ENCODE data around the gene TMEM82.

TMEM82 gene

GRCh38 chr1:15722411-15722810 is 19.9 kb upstream of the TMEM82 start:
- no peak for DNase-seq

DNA sequence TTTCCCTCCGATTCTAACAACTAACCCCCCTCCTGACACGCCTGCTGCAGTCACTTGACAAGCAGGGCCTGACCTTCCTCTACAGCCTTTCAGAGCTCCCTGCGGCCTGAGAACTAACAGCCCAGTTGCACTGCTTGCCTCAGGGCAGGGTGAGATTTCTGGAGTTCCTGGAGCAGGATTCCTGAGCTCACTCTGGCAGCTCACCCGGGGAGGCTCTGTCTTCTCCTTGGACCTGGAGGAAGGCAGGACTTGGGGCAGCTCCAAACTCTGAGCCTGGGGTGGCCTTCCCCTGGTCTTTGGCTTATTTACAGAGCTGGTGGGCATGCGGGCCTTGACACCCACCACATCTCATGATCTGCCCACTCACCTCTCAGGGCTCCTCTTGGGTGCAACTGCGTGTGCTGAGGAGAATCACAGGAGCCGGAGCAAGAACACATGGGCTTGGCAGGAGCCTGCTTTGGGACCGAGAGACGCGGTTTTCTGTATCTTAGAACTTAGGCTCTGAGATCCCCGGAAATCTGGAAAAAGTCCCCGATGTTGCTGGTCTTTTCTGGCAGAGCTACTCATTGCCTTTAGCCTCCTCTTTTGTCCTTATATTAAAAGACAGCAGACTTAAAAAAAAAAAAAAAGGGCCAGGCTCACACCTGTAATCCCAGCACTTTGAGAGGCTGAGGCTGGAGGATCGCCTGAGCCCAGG is 19.3 kb upstream of the TMEM82 start:
- DNase-seq: no peak

GRCh38 chr1:15723631-15724246 is 18.6 kb upstream of the TMEM82 start:
- DNase-seq: no peak

GRCh38 chr1:15724949-15725880 is 17.1 kb upstream of the TMEM82 start:
- DNase-seq: no peak

- DNase-seq: no peak
Observed at GRCh38 chr1:15726508-15726907, 15.8 kb upstream of the TMEM82 start.

GRCh38 chr1:15727021-15727420 is 15.3 kb upstream of the TMEM82 start:
- DNase-seq: no peak

DNA sequence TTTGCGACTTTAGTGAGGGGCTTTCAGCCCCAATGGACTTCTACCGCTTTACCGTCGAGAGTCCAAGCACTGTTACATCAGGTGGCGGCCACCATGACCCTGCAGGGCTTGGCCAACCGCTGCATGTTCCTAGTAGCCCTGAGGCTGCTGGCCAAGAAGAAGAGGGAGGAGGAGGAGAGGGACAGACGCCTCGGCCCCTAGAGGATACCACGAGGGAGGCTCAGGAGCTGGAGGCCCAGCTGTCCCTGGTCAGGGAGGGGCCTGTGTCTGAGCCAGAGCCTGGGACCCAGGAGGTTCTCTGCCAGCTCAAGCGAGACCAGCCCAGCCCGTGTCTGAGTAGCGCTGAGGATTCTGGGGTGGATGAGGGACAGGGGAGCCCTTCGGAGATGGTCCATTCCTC is 14.9 kb upstream of the TMEM82 start:
- no peak for DNase-seq

DNA sequence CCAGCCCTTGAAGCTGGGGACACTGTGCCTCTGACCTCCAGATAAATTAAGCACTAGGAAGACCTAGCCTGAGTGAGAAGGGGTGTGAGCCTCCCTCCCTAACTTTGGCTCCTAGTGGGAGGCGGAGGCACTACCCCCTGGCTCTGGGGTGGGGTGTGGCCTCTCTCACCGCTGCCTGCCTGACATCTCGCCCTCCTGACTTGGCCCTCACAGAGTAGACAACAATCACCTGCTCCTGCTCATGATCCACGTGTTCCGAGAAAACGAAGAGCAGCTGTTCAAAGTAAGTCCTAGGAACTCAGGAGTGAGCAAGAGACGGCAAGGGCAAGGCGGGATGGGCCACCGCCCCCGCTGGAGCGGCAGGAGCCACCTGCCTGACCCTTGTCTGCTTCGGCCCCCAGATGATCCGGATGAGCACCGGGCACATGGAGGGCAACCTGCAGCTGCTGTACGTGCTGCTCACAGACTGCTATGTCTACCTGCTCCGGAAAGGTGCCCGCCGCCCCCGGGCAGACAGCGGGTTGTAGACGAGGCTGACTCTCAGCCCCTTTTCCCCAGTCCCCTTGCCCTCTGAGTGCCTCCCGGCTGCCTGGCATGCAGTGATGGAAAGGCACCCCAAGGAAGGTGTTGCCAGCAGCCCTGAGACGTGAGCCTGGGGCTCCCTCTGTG is 14.3 kb upstream of the TMEM82 start:
- no peak for DNase-seq

DNA sequence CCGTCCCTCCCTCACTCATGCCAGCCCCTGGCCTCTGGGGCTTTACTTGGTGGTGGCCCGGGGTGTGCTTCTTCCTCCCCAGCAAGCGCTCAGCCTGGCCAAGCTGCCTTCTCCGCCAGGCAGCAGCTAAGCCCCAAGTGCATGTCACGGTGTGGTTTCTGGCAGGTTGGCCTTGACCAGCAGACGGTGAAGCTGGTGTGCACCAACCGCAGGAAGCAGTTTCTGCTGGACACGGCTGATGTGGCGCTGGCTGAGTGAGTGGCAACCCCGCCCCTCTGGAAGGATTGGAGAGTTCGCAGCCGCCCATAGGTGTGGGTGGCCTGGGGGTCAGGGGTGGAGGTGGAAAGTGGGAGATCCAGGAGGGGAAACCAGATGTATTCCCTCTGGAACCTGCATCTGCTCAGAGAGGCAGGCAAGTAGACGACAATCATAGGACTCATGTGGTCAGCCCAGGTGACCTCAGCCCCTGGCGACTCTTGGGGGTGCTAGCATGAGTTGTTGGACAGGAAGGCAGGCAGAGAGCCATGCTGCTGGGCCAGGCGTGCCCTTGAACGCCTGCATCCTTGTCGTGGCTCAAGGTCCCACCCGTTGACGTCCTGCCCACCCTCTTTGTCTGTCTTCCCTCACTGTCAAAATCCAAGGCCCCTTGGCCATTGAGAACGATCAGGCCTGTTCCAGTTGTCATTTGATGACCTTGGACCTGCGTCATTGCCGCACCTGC is 13.2 kb upstream of the TMEM82 start:
- no peak for DNase-seq

DNA sequence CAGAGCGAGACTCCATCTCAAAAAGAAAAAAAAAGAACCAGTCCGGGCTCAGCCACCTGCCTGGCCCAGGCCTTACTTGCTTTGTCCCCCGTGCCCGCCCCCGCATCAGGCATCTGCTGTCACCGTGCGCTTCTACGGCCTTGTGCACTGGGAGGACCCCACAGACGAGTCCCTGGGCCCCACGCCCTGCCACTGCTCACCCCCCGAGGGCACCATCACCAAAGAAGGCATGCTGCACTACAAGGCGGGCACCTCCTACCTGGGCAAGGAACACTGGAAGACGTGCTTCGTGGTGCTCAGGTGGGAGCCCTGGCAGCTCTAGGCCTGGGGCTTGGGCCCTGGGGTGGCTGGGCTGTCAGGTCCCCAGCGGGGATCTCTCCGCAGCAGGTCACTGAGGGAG is 11.9 kb upstream of the TMEM82 start:
- DNase-seq: no peak

DNA sequence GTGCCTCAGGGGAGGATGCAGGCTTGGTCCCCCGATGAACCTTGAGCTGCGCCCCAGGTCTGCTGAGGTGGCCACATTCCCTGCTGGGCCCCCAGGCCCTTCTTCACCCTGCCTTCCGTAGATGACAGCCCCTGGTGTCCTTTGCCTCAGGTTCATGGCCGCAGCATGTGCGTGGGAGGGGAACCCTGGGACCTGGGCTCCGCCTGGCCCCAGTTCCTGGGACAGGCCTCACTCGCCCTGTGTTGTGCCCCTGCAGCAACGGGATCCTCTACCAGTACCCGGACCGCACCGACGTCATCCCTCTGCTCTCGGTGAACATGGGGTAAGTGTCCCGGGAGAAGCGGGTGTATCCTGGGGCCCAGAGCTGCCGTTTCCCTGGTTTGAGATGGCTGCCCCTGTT is 11.4 kb upstream of the TMEM82 start:
- DNase-seq: no peak

DNA sequence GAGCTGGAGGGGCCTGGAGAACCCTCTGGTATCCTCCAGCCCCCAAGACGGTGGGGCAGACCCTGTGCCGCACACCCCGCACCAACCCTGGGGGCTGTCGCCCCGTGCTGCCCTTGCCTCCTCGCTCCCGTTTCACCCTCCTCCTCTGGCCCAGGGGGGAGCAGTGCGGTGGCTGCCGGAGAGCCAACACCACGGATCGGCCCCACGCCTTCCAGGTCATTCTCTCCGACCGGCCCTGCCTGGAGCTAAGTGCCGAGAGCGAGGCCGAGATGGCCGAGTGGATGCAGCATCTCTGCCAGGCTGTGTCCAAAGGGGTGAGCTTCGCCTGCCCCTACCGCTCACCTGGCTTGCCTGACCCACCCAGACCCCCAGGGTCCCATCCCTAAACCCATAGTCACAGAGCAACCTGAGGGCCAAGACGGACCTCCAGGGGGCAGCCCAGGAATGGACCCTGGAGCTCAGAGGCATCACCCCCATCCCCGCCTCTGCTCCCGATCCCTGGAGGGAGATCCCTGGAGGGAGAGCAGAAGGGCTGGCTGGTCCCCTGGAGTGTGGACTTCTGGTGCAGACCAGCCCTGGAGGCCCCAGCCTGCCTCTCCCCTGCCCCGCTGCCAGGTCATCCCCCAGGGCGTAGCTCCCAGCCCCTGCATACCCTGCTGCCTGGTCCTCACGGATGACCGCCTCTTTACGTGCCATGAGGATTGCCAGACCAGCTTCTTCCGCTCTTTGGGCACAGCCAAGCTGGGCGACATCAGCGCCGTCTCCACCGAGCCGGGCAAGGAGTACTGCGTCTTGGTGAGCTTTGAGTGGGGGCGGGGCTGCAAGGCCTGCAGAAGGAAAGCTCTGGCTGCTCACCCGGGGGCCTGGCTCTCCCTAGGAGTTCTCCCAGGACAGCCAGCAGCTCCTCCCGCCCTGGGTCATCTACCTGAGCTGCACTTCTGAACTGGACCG is 10.3 kb upstream of the TMEM82 start:
- DNase-seq: no peak

GRCh38 chr1:15732686-15733081 is 9.6 kb upstream of the TMEM82 start:
- DNase-seq: no peak

- DNase-seq: no peak
Observed at GRCh38 chr1:15733218-15733725, 9.0 kb upstream of the TMEM82 start.

GRCh38 chr1:15733726-15734226 is 8.5 kb upstream of the TMEM82 start:
- DNase-seq: no peak

GRCh38 chr1:15734296-15734695 is 8.0 kb upstream of the TMEM82 start:
- DNase-seq: no peak

DNA sequence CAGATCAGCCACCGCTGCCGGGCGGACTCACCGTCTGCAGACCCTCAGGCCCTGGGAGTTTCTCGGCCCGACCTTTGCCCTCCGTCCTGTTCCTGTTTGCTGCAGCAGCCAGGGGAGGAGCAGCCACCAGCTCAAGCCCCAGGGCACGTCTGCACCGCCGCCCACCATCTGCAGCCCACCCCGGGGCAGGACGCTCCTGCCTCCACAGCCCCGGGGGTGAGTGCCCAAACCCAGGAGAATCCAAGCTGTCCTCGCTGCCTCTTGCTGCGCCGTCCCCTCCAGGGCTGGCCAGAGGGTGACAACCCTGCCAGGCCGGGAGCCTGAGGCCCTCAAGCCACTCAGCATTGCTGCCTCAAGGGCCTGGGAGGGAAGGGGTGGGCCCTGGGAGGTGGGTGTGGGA is 7.4 kb upstream of the TMEM82 start:
- no peak for DNase-seq

GRCh38 chr1:15735304-15736037 is 6.8 kb upstream of the TMEM82 start:
- no peak for DNase-seq

- DNase-seq: no peak
Observed at GRCh38 chr1:15736038-15736891, 6.0 kb upstream of the TMEM82 start, which contains the start of gene SLC25A34. Gene SLC25A34 (plus strand): TSS chr1:15736258. CDS start chr1:15736486, 228 bp downstream.
